M059J (cell line): ENCODE results near the gene SVEP1. TPM values are rescaled to one million over a fixed set of nuclear protein-coding genes. Genes with fewer than 3 reads are reported as not detected.
"Not testable (repeated sequence)": the region's sequence is repeated elsewhere in the genome, so short reads cannot be mapped to it uniquely, and the experiment has no call there.

Experiments
- DNase-seq: peaks from one replicate; pipeline ENCODE4 v3.0.0-alpha.2; 2012; ENCODE audit warnings: low read depth
- total RNA-seq: library from RNA; depleted of rRNA; stranded (reverse); fragments of >200 nt; shearing (Covaris generic); gene quantifications from 2 replicates; pipeline ENCODE4 v1.2.3, GENCODE V29; 2014; rRNA removed

Gene SVEP1
- total RNA-seq = 1.2 and 1.5 TPM in 2 replicates

- DNase-seq = peak; percentile 43
These were observed at the start of gene SVEP1 for GRCh38 chr9:110579034-110579861. SVEP1 (minus strand) TSS chr9:110579741; CDS start chr9:110579543, 198 bp downstream.

GRCh38 chr9:110626101-110626829 is 46.7 kb upstream of the SVEP1 start:
- peak; percentile 91 for DNase-seq

GRCh38 chr9:110623462-110624025 is 44.0 kb upstream of the SVEP1 start:
- peak; percentile 71 for DNase-seq

GRCh38 chr9:110622368-110622767 is 42.8 kb upstream of the SVEP1 start:
- no peak for DNase-seq

GRCh38 chr9:110620726-110621125 is 41.2 kb upstream of the SVEP1 start:
- DNase-seq = no peak

DNA sequence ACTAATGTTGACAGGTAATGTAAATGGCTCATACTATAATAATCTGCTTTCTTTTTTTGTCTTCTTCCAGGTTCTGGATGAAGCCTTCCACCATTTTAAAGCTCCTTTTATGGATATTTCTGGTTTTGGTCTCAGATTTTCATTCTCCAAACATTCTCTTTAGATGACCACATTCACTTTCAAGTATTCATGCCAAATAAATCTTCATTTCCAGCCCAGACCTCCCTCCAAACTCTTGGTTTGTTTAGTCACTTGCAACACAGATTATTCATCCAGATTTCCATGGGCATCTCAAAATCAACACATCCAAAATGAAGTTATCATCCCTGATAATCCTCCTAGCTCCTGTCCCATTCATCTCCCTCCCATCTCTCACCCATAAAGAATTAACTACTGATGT is 40.3 kb upstream of the SVEP1 start:
- DNase-seq = peak; percentile 61

DNA sequence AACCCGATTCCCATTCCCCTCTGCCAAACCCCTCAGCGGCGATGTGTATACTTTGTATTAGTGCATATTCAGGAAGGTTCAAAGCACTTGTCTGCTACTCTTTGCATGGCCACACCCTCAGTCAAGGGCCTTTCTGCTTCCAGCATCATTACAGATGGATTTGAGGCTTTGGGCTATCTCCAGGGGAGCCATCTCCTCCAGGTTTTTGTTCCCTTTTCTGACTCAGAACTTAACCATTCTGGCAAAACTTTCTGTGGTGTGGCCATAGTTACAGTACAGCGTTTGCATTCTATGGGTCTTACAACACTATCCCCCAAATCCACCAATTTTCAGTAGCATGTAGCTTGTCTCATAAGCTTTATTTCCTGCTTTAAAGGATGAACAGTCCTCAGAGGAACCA is 36.0 kb upstream of the SVEP1 start:
- peak; percentile 87 for DNase-seq

- DNase-seq = not testable (repeated sequence)
These were observed 35.0 kb upstream of the SVEP1 start for GRCh38 chr9:110614576-110614975.

- peak; percentile 71 for DNase-seq
These were observed 26.7 kb upstream of the SVEP1 start for GRCh38 chr9:110606179-110606790.

DNA sequence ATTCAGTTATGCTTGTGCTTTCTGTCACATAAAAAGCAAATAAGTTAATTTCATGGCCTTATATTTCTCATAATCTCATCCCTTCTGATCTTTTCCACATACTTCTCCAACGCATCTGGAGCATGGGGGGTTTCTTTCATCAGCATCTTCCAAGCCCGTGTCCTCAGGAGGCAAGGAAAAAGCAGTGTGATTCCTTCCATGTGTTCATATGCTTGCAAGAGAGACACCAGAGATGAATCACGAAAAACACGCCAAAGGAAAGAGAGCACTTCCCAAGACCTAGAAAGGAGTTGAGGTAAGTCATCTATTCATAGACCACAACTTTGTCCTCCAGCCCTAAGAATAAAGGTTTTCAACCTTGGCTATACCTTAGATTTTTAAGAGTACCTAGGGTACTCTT is 26.0 kb upstream of the SVEP1 start:
- DNase-seq = no peak

GRCh38 chr9:110604171-110604601 is 24.6 kb upstream of the SVEP1 start:
- no peak for DNase-seq

DNA sequence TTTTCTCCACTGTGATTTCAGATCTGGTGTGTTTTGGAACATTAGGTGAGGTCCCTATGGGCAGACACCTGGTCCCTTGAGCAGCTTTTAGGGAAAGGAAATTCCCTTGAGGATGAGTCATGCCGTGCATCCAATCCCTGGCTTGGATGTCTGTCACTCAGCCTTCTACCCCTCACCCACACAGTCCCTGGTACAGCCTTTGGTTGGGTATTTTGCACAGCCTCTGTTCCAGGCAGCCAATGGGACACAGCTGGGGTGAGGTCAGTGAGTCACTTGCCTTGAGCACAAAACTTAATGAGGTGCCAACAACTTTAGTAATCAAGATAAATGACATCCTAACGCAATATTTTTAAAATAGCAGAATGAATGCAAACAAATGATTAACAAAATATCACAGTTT is 22.7 kb upstream of the SVEP1 start:
- DNase-seq = peak; percentile 78

- no peak for DNase-seq
These were observed 21.6 kb upstream of the SVEP1 start for GRCh38 chr9:110601098-110601497.

- DNase-seq = no peak
These were observed 19.9 kb upstream of the SVEP1 start for GRCh38 chr9:110599468-110599867.

- peak; percentile 40 for DNase-seq
These were observed 12.7 kb upstream of the SVEP1 start for GRCh38 chr9:110592044-110592830.

GRCh38 chr9:110591526-110591925 is 12.0 kb upstream of the SVEP1 start:
- DNase-seq = peak; percentile 70

DNA sequence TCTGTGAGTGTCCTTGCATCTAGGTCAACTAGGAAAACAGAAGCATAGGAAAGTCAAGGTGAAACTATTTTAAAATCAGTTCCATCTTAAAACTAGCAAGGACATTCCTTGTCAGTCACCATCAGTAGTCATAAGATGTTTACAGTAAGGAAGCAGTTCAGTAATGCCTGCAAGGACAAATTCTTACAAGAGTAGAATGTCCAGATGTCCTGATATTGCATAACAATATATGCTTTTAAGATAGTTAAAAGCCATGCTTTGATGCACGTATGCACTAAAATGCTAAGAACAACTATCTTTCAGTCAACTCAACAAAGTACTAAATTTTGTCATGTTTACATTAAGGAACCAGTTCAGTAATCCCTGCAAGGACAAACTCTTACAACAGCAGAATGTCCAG is 11.3 kb upstream of the SVEP1 start:
- DNase-seq = no peak

- DNase-seq = no peak
These were observed 8.8 kb upstream of the SVEP1 start for GRCh38 chr9:110588296-110588695.

- peak; percentile 59 for DNase-seq
These were observed 3.7 kb upstream of the SVEP1 start for GRCh38 chr9:110583237-110583636.

DNA sequence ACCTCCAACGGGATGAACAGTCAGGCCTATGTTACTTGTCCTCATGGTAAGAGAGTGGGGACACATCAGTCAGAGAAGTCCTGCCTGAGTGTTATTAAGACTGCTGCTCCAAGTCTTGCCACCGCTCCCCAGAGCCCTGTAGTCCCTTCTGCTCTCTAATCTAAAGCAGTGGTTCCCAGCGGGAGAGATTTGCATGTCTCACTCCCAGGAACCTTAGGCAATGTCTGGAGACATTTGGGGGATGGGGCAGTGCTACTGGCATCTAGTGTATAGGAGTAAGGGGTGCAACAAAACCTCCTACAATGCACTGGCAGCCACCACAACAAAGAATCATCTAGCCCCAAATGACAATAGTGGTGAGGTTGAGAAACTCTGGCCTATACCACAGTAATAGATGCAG is 2.6 kb upstream of the SVEP1 start:
- peak; percentile 29 for DNase-seq

- DNase-seq = no peak
These were observed 1.3 kb upstream of the SVEP1 start for GRCh38 chr9:110580850-110581249.
